Testis (tissue), 3 donors: ENCODE data around the gene CEBPE. TPM values are rescaled to one million over a fixed set of nuclear protein-coding genes. Genes with fewer than 3 reads are reported as not detected.

Experiments used
- DNase-seq: peaks from one replicate; pipeline ENCODE4 v3.0.0-alpha.2; 2019
- H3K27ac ChIP-seq, 2 donors: fragments of 200-600 bp; sonication (generic); one replicate each; pipeline ENCODE4 v1.5.1; 2019
- H3K27me3 ChIP-seq: fragments of 200-600 bp; sonication (generic); one replicate; pipeline ENCODE4 v1.5.1; 2019
- H3K36me3 ChIP-seq: fragments of 200-600 bp; sonication (generic); one replicate; pipeline ENCODE4 v1.5.1; 2017; ENCODE audit warnings: low read depth; ENCODE audit errors: missing control alignments
- H3K4me1 ChIP-seq: fragments of 200-600 bp; sonication (generic); one replicate; pipeline ENCODE4 v1.5.1; 2019
- H3K4me3 ChIP-seq, 2 donors: fragments of 200-600 bp; sonication (generic); one replicate each; pipeline ENCODE4 v1.5.1; 2017 to 2019
- H3K9me3 ChIP-seq: fragments of 200-600 bp; sonication (generic); one replicate; pipeline ENCODE4 v1.5.1; 2017
- CTCF ChIP-seq, 3 experiments: fragments of 450-650 bp in 2 of 3; fragments of 200-600 bp in 1 of 3; sonication (generic) in 1 of 3; IDR thresholded peaks; one replicate each; pipeline ENCODE4 v1.5.1; 2016 to 2019; ENCODE audit warnings: antibody characterized with exemption in 3 of 3, mild to moderate bottlenecking in 2 of 3, moderate library complexity in 1 of 3
- POLR2A ChIP-seq: fragments of 450-650 bp; IDR thresholded peaks from one replicate; pipeline ENCODE4 v1.6.1; 2017; ENCODE audit warnings: antibody characterized with exemption, mild to moderate bottlenecking, moderate library complexity
- WGBS, 2 donors: methylation state at CpG; one replicate each; pipeline ENCODE4 v1.1.5; 2018; 5-methylcytosine and 5-hydroxymethylcytosine counted together
- intact Hi-C: fragments of 100-400 bp; cut with DNase I; formaldehyde crosslinking; loops from one replicate; pipeline ENCODE4 v1.15.1; 2023; ENCODE audit warnings: low total_unique reads
- polyA plus RNA-seq: library from polyadenylated mRNA; stranded (reverse); fragments of 350-450 nt; fragmentation: Illumina TruSeq; extraction: RNeasy Lipid Tissue Mini Kit (QIAGEN cat#74804); gene quantifications from one replicate; pipeline ENCODE4 v1.2.3, GENCODE V29; 2014; ENCODE audit warnings: low read depth, low replicate concordance; ENCODE audit not compliant: insufficient read depth
- total RNA-seq, 2 donors: library from RNA; depleted of rRNA; stranded (reverse); fragments of >200 nt; gene quantifications; one replicate each; pipeline ENCODE4 v1.2.3, GENCODE V29; 2016

The CEBPE gene
- total and polyA plus RNA-seq, 3 donors from 2014 or later, result 0.19 to 0.24 TPM; not detected in 1

DNA sequence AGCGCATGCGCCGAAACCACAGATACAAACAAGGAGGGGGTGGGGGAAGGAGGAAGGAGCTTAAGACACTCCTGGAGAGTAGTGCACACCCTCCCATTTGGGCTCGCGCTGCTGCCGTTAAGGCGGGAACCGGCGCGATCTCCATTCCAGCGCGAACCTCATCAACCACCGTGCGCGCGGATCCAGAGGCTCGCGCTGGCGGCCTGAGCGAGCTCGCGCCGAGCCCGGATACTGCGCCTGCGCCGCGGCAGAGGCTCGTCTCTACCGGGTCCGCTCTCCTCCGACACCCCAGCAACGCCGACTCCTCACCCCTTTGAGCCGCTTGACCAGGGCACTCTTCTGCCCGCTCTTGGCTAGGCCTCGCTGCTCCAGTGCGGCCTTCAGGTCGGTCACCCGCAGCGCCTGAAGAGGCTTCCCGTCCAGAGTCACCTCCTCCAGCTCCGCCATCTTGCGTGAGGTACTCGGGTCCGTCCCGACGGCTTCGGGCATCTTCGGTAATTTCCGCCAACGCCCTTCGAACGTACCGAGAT, 24.3 kb downstream of the CEBPE start, which contains the start of gene ACIN1:
TSS of gene ACIN1 (minus strand) at position 471 of the 530 bp plus-strand sequence. CDS start at position 447, 24 bp downstream.
- TF ChIP-seq CTCF (IDR thresholded peaks at IDR 0.05) (peak in 1 of 3 experiments; percentile 22), POLR2A (no peak)
- Histone ChIP-seq H3K36me3 (no peaks in the 10 kb centered on the region), H3K9me3 (no peaks in the 10 kb centered on the region), H3K27ac (peak within 1 kb of the TSS; percentile 98 to 100), H3K27me3 (no peaks in the 10 kb centered on the region), H3K4me1 (peaks cover 8% of the 10 kb centered on the region), H3K4me3 (peak within 1 kb of the TSS; percentile 95 to 98)
- WGBS, 2 donors, result 0 to 1% methylated on average over 11 to 55 of the region's 55 CpGs
- intact Hi-C loops, result no loop called here
- peak; percentile 87 for DNase-seq

DNA sequence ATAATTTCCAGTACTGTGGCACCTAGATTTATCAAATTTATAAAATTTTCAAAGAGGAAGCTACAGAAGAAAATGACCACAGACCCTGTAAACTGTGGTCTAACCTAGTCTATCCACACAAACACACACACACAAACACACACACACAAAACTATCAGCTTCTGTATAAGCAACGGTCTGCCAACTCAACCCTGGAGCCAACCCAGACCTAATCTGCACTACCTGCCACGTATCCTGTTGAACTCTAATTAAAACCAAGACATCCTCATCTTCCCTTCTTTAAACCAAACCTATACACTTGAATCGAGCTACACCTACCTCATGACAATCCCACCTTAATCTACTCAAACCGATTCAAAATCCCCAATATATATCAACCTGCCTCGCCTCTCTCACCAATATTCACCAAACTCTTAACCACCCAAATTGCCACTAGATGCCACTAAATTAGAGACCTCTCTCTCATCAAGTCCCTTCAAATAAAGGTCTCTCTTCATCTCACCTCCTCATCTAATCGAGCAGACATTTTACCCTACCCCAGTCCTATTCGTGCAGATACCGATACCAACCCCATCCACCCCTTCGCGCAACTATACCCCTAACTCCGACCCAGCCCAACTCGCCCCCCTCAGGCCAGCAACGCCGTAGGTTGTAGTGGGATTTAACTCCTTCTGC, 24.9 kb downstream of the CEBPE start:
- TF ChIP-seq CTCF (IDR thresholded peaks at IDR 0.05) (no peak), POLR2A (no peak)
- Histone ChIP-seq H3K9me3 (no peaks in the 10 kb centered on the region), H3K4me3 (peak overlapping the region; percentile 95 to 98), H3K36me3 (no peaks in the 10 kb centered on the region), H3K27ac (peak overlapping the region; percentile 98 to 100), H3K4me1 (peaks cover 8% of the 10 kb centered on the region), H3K27me3 (no peaks in the 10 kb centered on the region)
- DNase-seq, result no peak
- 1% methylated on average over 14 of the region's 14 CpGs for WGBS, 2 donors
- intact Hi-C loops, result no loop called here

GRCh38 chr14:23093526-23093925, 25.5 kb downstream of the CEBPE start:
- WGBS, 2 donors, result 52 to 67% methylated on average over 2 of the region's 2 CpGs
- intact Hi-C loops, result no loop called here
- Histone ChIP-seq H3K36me3 (no peaks in the 10 kb centered on the region), H3K4me3 (peak overlapping the region; percentile 95 to 98), H3K27me3 (no peaks in the 10 kb centered on the region), H3K27ac (no peak overlapping the region), H3K4me1 (peaks cover 8% of the 10 kb centered on the region), H3K9me3 (no peaks in the 10 kb centered on the region)
- no peak for DNase-seq
- TF ChIP-seq POLR2A (no peak), CTCF (IDR thresholded peaks at IDR 0.05) (no peak)

DNA sequence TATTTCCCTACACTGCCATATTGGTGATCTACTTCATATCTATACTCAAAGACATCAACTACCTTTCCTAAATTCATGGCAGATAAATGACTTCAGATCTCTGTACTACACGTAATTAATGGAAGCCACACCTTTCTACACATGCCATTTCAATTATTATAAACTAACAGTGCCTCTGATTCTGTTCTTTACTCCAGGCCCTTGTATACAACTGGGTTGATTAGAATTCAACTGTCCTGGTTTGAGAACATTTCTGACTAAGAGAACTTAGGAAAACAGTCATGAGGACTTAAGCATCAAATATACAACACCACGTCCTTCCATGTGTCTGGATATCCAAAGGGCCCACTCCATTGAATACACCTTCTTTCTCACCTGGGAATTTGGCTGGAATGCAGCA, 26.0 kb downstream of the CEBPE start:
- no peak for DNase-seq
- Histone ChIP-seq H3K4me1 (peaks cover 8% of the 10 kb centered on the region), H3K36me3 (no peaks in the 10 kb centered on the region), H3K27me3 (no peaks in the 10 kb centered on the region), H3K4me3 (no peak overlapping the region), H3K9me3 (no peaks in the 10 kb centered on the region), H3K27ac (no peak overlapping the region)
- intact Hi-C loops, result no loop called here
- 56 to 63% methylated on average over 2 of the region's 2 CpGs for WGBS, 2 donors
- no peak for TF ChIP-seq POLR2A
- no peak for TF ChIP-seq CTCF (IDR thresholded peaks at IDR 0.05)
